SHP77 treated with DMSO at 0.1 percent for 48 hours (cell line): ENCODE data around the gene MIOX.

ENCODE experiments used
- DNase-seq: peaks from one replicate; lab custom pipeline; 2025; lab: John Stamatoyannopoulos, UW

Gene MIOX

GRCh38 chr22:50455201-50455600 is 31.5 kb upstream of the MIOX start:
- DNase-seq, result no peak

- no peak for DNase-seq
These were observed 30.6 kb upstream of the MIOX start for GRCh38 chr22:50456026-50456425.

- no peak for DNase-seq
These were observed 30.0 kb upstream of the MIOX start for GRCh38 chr22:50456466-50457234.

- DNase-seq, result no peak
These were observed 27.6 kb upstream of the MIOX start for GRCh38 chr22:50459016-50459415.

- DNase-seq, result no peak
These were observed 27.0 kb upstream of the MIOX start for GRCh38 chr22:50459496-50460140.

GRCh38 chr22:50460938-50461337 is 25.7 kb upstream of the MIOX start:
- no peak for DNase-seq

GRCh38 chr22:50461536-50461935 is 25.1 kb upstream of the MIOX start:
- DNase-seq, result no peak

- DNase-seq, result no peak
These were observed 24.6 kb upstream of the MIOX start for GRCh38 chr22:50461979-50462540.

GRCh38 chr22:50463188-50463900 is 23.3 kb upstream of the MIOX start:
- no peak for DNase-seq

- DNase-seq, result no peak
These were observed 22.2 kb upstream of the MIOX start for GRCh38 chr22:50464451-50464850.

GRCh38 chr22:50465066-50465930 is 21.4 kb upstream of the MIOX start:
- DNase-seq, result no peak

- DNase-seq, result no peak
These were observed 19.3 kb upstream of the MIOX start for GRCh38 chr22:50467341-50467740.

GRCh38 chr22:50467773-50468440 is 18.8 kb upstream of the MIOX start:
- no peak for DNase-seq

GRCh38 chr22:50468626-50469025 is 18.0 kb upstream of the MIOX start:
- DNase-seq, result no peak

- no peak for DNase-seq
These were observed 17.0 kb upstream of the MIOX start for GRCh38 chr22:50469377-50470305.

- no peak for DNase-seq
These were observed 16.2 kb upstream of the MIOX start for GRCh38 chr22:50470491-50470890.

GRCh38 chr22:50471197-50471847 is 15.3 kb upstream of the MIOX start:
- no peak for DNase-seq

- no peak for DNase-seq
These were observed 14.7 kb upstream of the MIOX start for GRCh38 chr22:50471962-50472361.

GRCh38 chr22:50473088-50473487 is 13.6 kb upstream of the MIOX start:
- DNase-seq, result no peak
